B cell (primary cell): ENCODE results near the gene NRN1L. TPM values are rescaled to one million over a fixed set of nuclear protein-coding genes. Genes with fewer than 3 reads are reported as not detected.

Source experiments
- ATAC-seq: fragments of 200-7000 bp; cut with Tn5 transposase; one replicate; pipeline ENCODE4 v1.10.0; 2021; ENCODE audit warnings: low read depth, mild to moderate bottlenecking, moderate number of reproducible peaks, moderate library complexity
- CTCF ChIA-PET: fragments of 350-600 bp; sonication (Branson Sonifier 250); formaldehyde crosslinking; loops from one replicate; lab custom pipeline; 2021; ENCODE audit warnings: antibody characterized with exemption, inconsistent platforms; lab: Charles Lee
- POLR2A ChIA-PET: fragments of 350-600 bp; sonication (Branson Sonifier 250); formaldehyde crosslinking; loops from one replicate; lab custom pipeline; 2021; ENCODE audit warnings: antibody characterized with exemption; lab: Charles Lee
- DNase-seq: peaks from one replicate; pipeline ENCODE4 v3.0.0; 2013
- H2AFZ ChIP-seq: 2 replicates; pipeline ENCODE4 v1.6.1; 2012; ENCODE audit warnings: mild to moderate bottlenecking, low read depth, low read length; ENCODE audit not compliant: insufficient read depth, poor library complexity, severe bottlenecking
- H3K27ac ChIP-seq, 2 donors: 1 replicate in 1 of 2; 2 replicates in 1 of 2; pipeline ENCODE4 v1.5.1; 2012 to 2013; ENCODE audit warnings: low read length in 2 of 2, mild to moderate bottlenecking in 2 of 2, moderate library complexity in 1 of 2
- H3K27me3 ChIP-seq, 4 experiments: fragments of 200-600 bp in 1 of 4; sonication (generic) in 1 of 4; replicated peaks in 1 of 4; 1 replicate in 2 of 4; 2 replicates in 2 of 4; pipeline versions ENCODE4 v1.6.1 to v1.7.0; 2013 to 2016; ENCODE audit warnings: low read length in 3 of 4, mild to moderate bottlenecking in 2 of 4, mixed read lengths in 1 of 4, moderate library complexity in 1 of 4; ENCODE audit not compliant: insufficient read depth in 4 of 4, control insufficient read depth in 3 of 4; ENCODE audit errors: control extremely low read depth in 1 of 4
- H3K36me3 ChIP-seq, 2 experiments: replicated peaks in 1 of 2; 1 replicate in 1 of 2; 2 replicates in 1 of 2; pipeline versions ENCODE4 v1.6.1 to v1.7.1; 2013; ENCODE audit warnings: low read length in 1 of 2; ENCODE audit not compliant: insufficient read depth in 2 of 2, control insufficient read depth in 1 of 2; ENCODE audit errors: control extremely low read depth in 1 of 2, extremely low read depth in 1 of 2
- H3K4me1 ChIP-seq, 2 donors: fragments of 200-600 bp in 1 of 2; sonication (generic) in 1 of 2; 1 replicate in 1 of 2; 2 replicates in 1 of 2; pipeline versions ENCODE4 v1.5.1 to v1.6.1; 2013 to 2017; ENCODE audit warnings: low read length in 2 of 2; ENCODE audit not compliant: control insufficient read depth in 2 of 2, insufficient read depth in 2 of 2
- H3K4me2 ChIP-seq: replicated peaks from 2 replicates; pipeline ENCODE3; 2012; ENCODE audit warnings: mild to moderate bottlenecking, low read depth, low read length; ENCODE audit not compliant: poor library complexity, severe bottlenecking
- H3K4me3 ChIP-seq, 5 experiments: fragments of 200-600 bp in 1 of 5; sonication (generic) in 1 of 5; 1 replicate in 3 of 5; 2 replicates in 2 of 5; pipeline versions ENCODE4 v1.5.1 to v1.7.0; 2011 to 2016; ENCODE audit warnings: low read length in 4 of 5, mild to moderate bottlenecking in 4 of 5, low read depth in 2 of 5, control low read depth in 1 of 5, moderate library complexity in 1 of 5; ENCODE audit not compliant: insufficient read depth in 1 of 5; ENCODE audit errors: control extremely low read depth in 1 of 5, extremely low read depth in 1 of 5
- H3K79me2 ChIP-seq: fragments of 200-600 bp; sonication (generic); one replicate; pipeline ENCODE4 v1.6.0; 2016; ENCODE audit warnings: low read length; ENCODE audit not compliant: control insufficient read depth, insufficient read depth
- H3K9ac ChIP-seq: fragments of 200-600 bp; sonication (generic); 2 replicates; pipeline ENCODE4 v1.6.1; 2017; ENCODE audit warnings: mild to moderate bottlenecking, low read length, moderate library complexity
- H3K9me3 ChIP-seq, 3 donors: one replicate each; pipeline versions ENCODE4 v1.6.1 to v1.7.1; 2013; ENCODE audit warnings: low read length in 2 of 3; ENCODE audit not compliant: control insufficient read depth in 2 of 3, insufficient read depth in 1 of 3; ENCODE audit errors: control extremely low read depth in 1 of 3
- H4K20me1 ChIP-seq: 2 replicates; pipeline ENCODE4 v1.6.0; 2012; ENCODE audit warnings: mild to moderate bottlenecking, low read length; ENCODE audit not compliant: insufficient read depth, control insufficient read depth, poor library complexity, severe bottlenecking
- H3K27ac Mint-ChIP-seq: one replicate; pipeline ENCODE4 v1.8.0; 2021; ENCODE audit warnings: mixed read lengths
- H3K27me3 Mint-ChIP-seq: one replicate; pipeline ENCODE4 v1.8.0; 2021; ENCODE audit warnings: mixed read lengths
- H3K4me1 Mint-ChIP-seq: one replicate; pipeline ENCODE4 v1.8.0; 2021; ENCODE audit warnings: mixed read lengths
- H3K4me3 Mint-ChIP-seq: one replicate; pipeline ENCODE4 v1.8.0; 2021; ENCODE audit warnings: mixed read lengths
- H3K9me3 Mint-ChIP-seq: one replicate; pipeline ENCODE4 v1.8.0; 2022; ENCODE audit warnings: mixed read lengths; ENCODE audit not compliant: insufficient read depth
- CTCF ChIP-seq: fragments of 200-600 bp; IDR thresholded peaks from one replicate; pipeline ENCODE4 v1.8.0; 2022; ENCODE audit warnings: antibody characterized with exemption, mild to moderate bottlenecking
- EZH2 ChIP-seq: IDR thresholded peaks from 2 replicates; pipeline ENCODE4 v1.6.1; 2012; ENCODE audit warnings: borderline replicate concordance, low read depth, mild to moderate bottlenecking, moderate library complexity, low read length; ENCODE audit not compliant: insufficient read depth, poor library complexity, severe bottlenecking
- WGBS: methylation state at CpG from one replicate; pipeline ENCODE4 v1.1.5; 2013; ENCODE audit warnings: missing lambda C conversion rate; ENCODE audit not compliant: insufficient coverage; 5-methylcytosine and 5-hydroxymethylcytosine counted together
- intact Hi-C: fragments of 100-400 bp; cut with micrococcal nuclease; formaldehyde crosslinking; loops from one replicate; pipeline ENCODE4 v1.10.0; 2022
- polyA plus RNA-seq: library from polyadenylated mRNA; depleted of rRNA; stranded (reverse); fragments of >200 nt; gene quantifications from 2 replicates; pipeline ENCODE4 v1.2.3, GENCODE V29; 2012
- total RNA-seq, 2 donors: library from RNA; stranded (reverse); fragments of 120-200 nt in 1 of 2; gene quantifications; 1 replicate in 1 of 2; 2 replicates in 1 of 2; pipeline versions ENCODE4 v1.2.3 to v1.2.4, GENCODE V29; 2013 to 2022

NRN1L gene
- total and polyA plus RNA-seq, 2 donors (not counting 1 experiment from before 2014, with no cell fraction given): 2.1 to 4.1 TPM

GRCh38 chr16:67847064-67847861 lies 37.4 kb upstream of the NRN1L start, which contains the start of gene CENPT:
TSS of gene CENPT (minus strand) at chr16:67847693. CDS start at chr16:67833859, 13,834 bp downstream.
- H3K4me1 ChIP-seq: peaks cover 35 to 49% of the 10 kb centered on the region in 2 donors
- no peak for TF ChIP-seq EZH2
- TF ChIP-seq CTCF: no peak
- ATAC-seq (peak; percentile 38), DNase-seq (no peak)
- no peaks in the 10 kb centered on the region for H3K36me3 ChIP-seq
- under 1% methylated on average over 58 of the region's 62 CpGs for WGBS
- H3K4me3 Mint-ChIP-seq: peak within 1 kb of the TSS; percentile 92
- H3K27me3 ChIP-seq: no peaks in the 10 kb centered on the region
- no peaks in the 10 kb centered on the region for H3K27me3 Mint-ChIP-seq
- intact Hi-C loops: loop anchor here (2.0 to 10.0 kb wide), 3 partner anchors 46 to 1092 kb away; partner anchors contain the start of genes DYNC1LI2, PSKH1 and TMEM208
- peak within 1 kb of the TSS; percentile 93 for H2AFZ ChIP-seq
- H3K9ac ChIP-seq: peak within 1 kb of the TSS; percentile 85
- H4K20me1 ChIP-seq: peaks cover 41% of the 10 kb centered on the region
- peak within 1 kb of the TSS; percentile 54 to 81 for H3K27ac ChIP-seq
- peak within 1 kb of the TSS; percentile 64 to 92 (median 85) for H3K4me3 ChIP-seq
- peaks cover 46% of the 10 kb centered on the region for H3K4me1 Mint-ChIP-seq
- peaks cover 74% of the 10 kb centered on the region for H3K79me2 ChIP-seq
- ChIA-PET POLR2A (interaction anchor here (2.0 kb wide), 1 partner anchor 41 kb away, joined by 11 read pairs; the partner anchor contains the start of genes RANBP10 and TSNAXIP1), CTCF (interaction anchor here (1.4 to 3.5 kb wide), 3 partner anchors 31 to 175 kb away, joined by 7 to 12 read pairs (median 8); no protein-coding TSS in a partner anchor)
- peak within 1 kb of the TSS; percentile 97 for H3K4me2 ChIP-seq
- H3K27ac Mint-ChIP-seq: peak within 1 kb of the TSS; percentile 91
- no peaks in the 10 kb centered on the region for H3K9me3 Mint-ChIP-seq
- peaks cover 0 to 5% (median 0%) of the 10 kb centered on the region in 3 donors for H3K9me3 ChIP-seq
